Measurements from ENCODE around the gene HSF2BP. TPM values are rescaled to one million over a fixed set of nuclear protein-coding genes. Genes with fewer than 3 reads are reported as not detected.
A peak's percentile ranks its signal among the peaks of the same experiment; 100 is the strongest.

Gene HSF2BP
- total RNA-seq, 1 experiment from 2014 or later: 1.5 TPM

GRCh38 chr21:43664358-43664757 lies 5.1 kb upstream of the HSF2BP start:
- H3K79me2 ChIP-seq (ENCODE audit: insufficient read depth, low read length): peaks cover 52% of the 10 kb centered on the region; the same call in 1 of the 2 replicates
- H3K23me2 ChIP-seq (ENCODE audit: insufficient read length, low read depth, low read length, poor library complexity, severe bottlenecking): peaks cover 6% of the 10 kb centered on the region

More at GRCh38 chr21:43664358-43664757, 5.1 kb upstream of the HSF2BP start:
- Mint-ChIP-seq H3K27ac (peak overlapping the region in 1 of 3 experiments; percentile 93; a peak in 1 of 7 replicates), H3K9me3 (no peaks in the 10 kb centered on the region), H3K27me3 (ENCODE audit: low read depth) (no peaks in the 10 kb centered on the region), H3K4me1 (peaks cover 18 to 20% of the 10 kb centered on the region in 2 experiments), H3K36me3 (ENCODE audit: insufficient read depth in 1 of 3, low read depth in 3 of 3) (peaks cover 47 to 71% (median 53%) of the 10 kb centered on the region in 3 experiments), H3K4me3 (no peak overlapping the region)
- Histone ChIP-seq H3K4me1 (ENCODE audit: insufficient read depth, low read length) (no peaks in the 10 kb centered on the region), H3K9me3 (ENCODE audit: control insufficient read depth, low read depth, low read length) (no peaks in the 10 kb centered on the region), H4K20me1 (ENCODE audit: control insufficient read depth, insufficient read depth, insufficient read length) (no peaks in the 10 kb centered on the region), H2BK15ac (ENCODE audit: low read depth, low read length) (no peak overlapping the region), H2BK5ac (ENCODE audit: insufficient read length, low read length) (no peak overlapping the region), H4K8ac (replicated peaks; ENCODE audit: insufficient read length, low read depth, low read length) (no peak overlapping the region), H4K5ac (ENCODE audit: insufficient read length, low read depth, low read length) (no peak overlapping the region), H2AFZ (ENCODE audit: low read length) (no peak overlapping the region), H2BK20ac (ENCODE audit: low read depth, low read length, poor library complexity, severe bottlenecking) (no peak overlapping the region), H3K27me3 (ENCODE audit: insufficient read depth, low read length) (no peaks in the 10 kb centered on the region), H2AK5ac (ENCODE audit: insufficient read length, low read length) (no peak overlapping the region), H3K56ac (ENCODE audit: insufficient read length, low read depth, low read length) (no peak overlapping the region), H2BK12ac (ENCODE audit: insufficient read length, low read depth, low read length) (no peak overlapping the region), H3K79me1 (ENCODE audit: insufficient read depth, low read depth, low read length, poor library complexity, severe bottlenecking) (no peaks in the 10 kb centered on the region), H3K4me2 (ENCODE audit: insufficient read depth, insufficient read length, low read length) (no peak overlapping the region), H3T11ph (ENCODE audit: low read length) (no peak overlapping the region), H3K14ac (ENCODE audit: insufficient read depth, low read length) (no peak overlapping the region), H3K4ac (ENCODE audit: low read depth, low read length) (no peak overlapping the region), H3K18ac (ENCODE audit: insufficient read length, low read depth, low read length) (no peak overlapping the region), H3K23ac (ENCODE audit: insufficient read length, low read depth, low read length) (no peak overlapping the region), H4K91ac (ENCODE audit: insufficient read length, low read depth, low read length) (no peak overlapping the region), H3K27ac (ENCODE audit: insufficient read length, low read depth, low read length) (no peak overlapping the region), H3K9ac (ENCODE audit: extremely low read depth, insufficient read length, low read length) (no peak overlapping the region), H2BK120ac (ENCODE audit: low read depth, low read length, poor library complexity, severe bottlenecking) (no peak overlapping the region)
- no CpG with 5 or more reads among the region's 4 CpGs for WGBS (ENCODE audit: extremely low coverage, insufficient read length, low lambda C conversion rate)
- DNase-seq: no peak
- TF ChIP-seq CTCF (conservative IDR thresholded peaks at IDR 0.05): no peak
